ENCODE data around the gene STK10.

- no peak for TF ChIP-seq CTCF (IDR thresholded peaks at IDR 0.05)
- TF ChIP-seq POLR2A (IDR thresholded peaks at IDR 0.05) = no peak
Measured at GRCh38 chr5:172178991-172179989, 8.7 kb downstream of the STK10 start.

Data from body of pancreas (tissue), 4 donors.